IPS-20b (cell line): Measurements from ENCODE around the gene FAAP20.

Source experiments
- H3K27ac ChIP-seq: one replicate; pipeline ENCODE4 v1.5.1; 2013; ENCODE audit warnings: low read length
- H3K27me3 ChIP-seq: 2 replicates; pipeline ENCODE4 v1.6.1; 2013; ENCODE audit warnings: mild to moderate bottlenecking, low read length, inconsistent platforms; ENCODE audit not compliant: insufficient read depth
- H3K36me3 ChIP-seq: 2 replicates; pipeline ENCODE4 v1.6.1; 2013; ENCODE audit warnings: low read depth, mild to moderate bottlenecking, inconsistent platforms, low read length, moderate library complexity; ENCODE audit not compliant: insufficient read depth
- H3K4me1 ChIP-seq: 2 replicates; pipeline ENCODE4 v1.6.1; 2013; ENCODE audit warnings: mild to moderate bottlenecking, control low read depth, inconsistent platforms, low read length, moderate library complexity; ENCODE audit not compliant: insufficient read depth
- H3K4me3 ChIP-seq: 2 replicates; pipeline ENCODE4 v1.5.1; 2013; ENCODE audit warnings: mild to moderate bottlenecking, low read length, inconsistent platforms
- H3K9ac ChIP-seq: 2 replicates; pipeline ENCODE4 v1.6.1; 2013; ENCODE audit warnings: low read depth, mild to moderate bottlenecking, inconsistent platforms, low read length, moderate library complexity
- H3K9me3 ChIP-seq: 2 replicates; pipeline ENCODE4 v1.6.1; 2013; ENCODE audit warnings: mild to moderate bottlenecking, low read depth, low read length, inconsistent platforms; ENCODE audit not compliant: insufficient read depth

Gene FAAP20

DNA sequence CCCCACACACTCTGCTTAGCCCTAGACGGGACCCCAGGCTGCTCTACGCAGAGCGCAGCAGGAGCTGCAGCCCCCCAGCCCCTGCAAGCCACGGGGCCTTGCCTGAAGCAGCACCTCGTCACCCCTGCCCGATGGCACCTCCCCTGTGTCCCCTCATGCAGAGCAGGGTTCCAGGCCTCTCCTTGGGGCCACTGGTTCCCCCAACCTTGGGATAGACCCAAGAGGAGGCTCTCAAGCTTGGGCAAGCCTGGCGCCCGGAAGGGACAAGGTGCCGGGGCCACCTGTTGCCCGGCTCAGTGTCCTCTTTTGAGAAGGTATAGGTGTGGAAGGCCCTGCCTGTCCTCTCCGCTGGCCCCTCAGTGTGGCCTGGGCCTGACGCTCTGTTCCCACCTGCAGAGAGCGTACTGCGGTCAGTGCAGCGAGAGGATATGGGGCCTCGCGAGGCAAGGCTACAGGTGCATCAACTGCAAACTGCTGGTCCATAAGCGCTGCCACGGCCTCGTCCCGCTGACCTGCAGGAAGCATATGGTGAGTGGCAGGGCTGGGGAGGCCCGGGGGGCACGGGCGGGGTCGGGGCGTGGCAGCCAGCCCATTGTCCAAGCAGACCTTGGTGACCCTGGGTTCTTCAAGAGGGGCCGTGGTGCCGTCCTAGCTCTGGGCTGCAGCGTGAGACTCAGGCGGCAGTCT lies 50.6 kb downstream of the FAAP20 start:
- Histone ChIP-seq H3K4me1 (no peaks in the 10 kb centered on the region), H3K9me3 (no peaks in the 10 kb centered on the region), H3K27me3 (no peaks in the 10 kb centered on the region), H3K27ac (no peak overlapping the region), H3K4me3 (no peak overlapping the region), H3K36me3 (peaks cover 29% of the 10 kb centered on the region), H3K9ac (no peak overlapping the region)

GRCh38 chr1:2141025-2141424 lies 53.5 kb downstream of the FAAP20 start:
- Histone ChIP-seq H3K9me3 (no peaks in the 10 kb centered on the region), H3K27me3 (no peaks in the 10 kb centered on the region), H3K4me3 (no peak overlapping the region), H3K27ac (no peak overlapping the region), H3K9ac (no peak overlapping the region), H3K36me3 (peaks cover 4% of the 10 kb centered on the region; the same call in 1 of the 2 replicates), H3K4me1 (no peaks in the 10 kb centered on the region)
